Breast epithelium (tissue), 3 donors: ENCODE measurements around the gene LINGO1.

Experiments
- CTCF ChIP-seq, 3 donors: fragments of 450-650 bp; IDR thresholded peaks; one replicate each; pipeline ENCODE4 v1.5.1; 2016 to 2017; ENCODE audit warnings: antibody characterized with exemption in 3 of 3, mild to moderate bottlenecking in 3 of 3, moderate library complexity in 3 of 3
- POLR2A ChIP-seq: fragments of 450-650 bp; IDR thresholded peaks from one replicate; pipeline ENCODE4 v1.6.1; 2016; ENCODE audit warnings: antibody characterized with exemption, mild to moderate bottlenecking, moderate library complexity
- POLR2AphosphoS5 ChIP-seq, 3 donors: sonication (generic); formaldehyde crosslinking; IDR thresholded peaks; one replicate each; pipeline ENCODE4 v1.6.1; 2017; ENCODE audit warnings: antibody characterized with exemption in 3 of 3

GRCh38 chr15:77675806-77676415 is 43.2 kb upstream of the LINGO1 start:
- TF ChIP-seq POLR2A = no peak
- TF ChIP-seq CTCF (IDR thresholded peaks at IDR 0.05) = no peak
- TF ChIP-seq POLR2AphosphoS5 (IDR thresholded peaks at IDR 0.05) = no peak
